HEK293T (cell line): ENCODE results near the gene SGSM2.

Experiments used
- ARNT ChIP-seq: fragments of 450-650 bp; IDR thresholded peaks from 2 replicates; pipeline ENCODE4 v1.6.1; 2017; ENCODE audit warnings: mild to moderate bottlenecking
- CTBP1 ChIP-seq: fragments of 450-650 bp; IDR thresholded peaks from 2 replicates; pipeline ENCODE4 v1.6.1; 2016; ENCODE audit warnings: borderline replicate concordance
- FOXA1 ChIP-seq: fragments of 450-650 bp; IDR thresholded peaks from 2 replicates; pipeline ENCODE4 v1.6.1; 2016; ENCODE audit warnings: mild to moderate bottlenecking
- FOXM1 ChIP-seq: fragments of 450-650 bp; IDR thresholded peaks from 2 replicates; pipeline ENCODE4 v1.6.1; 2017; ENCODE audit warnings: mild to moderate bottlenecking, borderline replicate concordance
- SP1 ChIP-seq: fragments of 450-650 bp; IDR thresholded peaks from 2 replicates; pipeline ENCODE4 v1.6.1; 2017
- TARDBP ChIP-seq: fragments of 450-650 bp; IDR thresholded peaks from 2 replicates; pipeline ENCODE4 v1.6.1; 2016

DNA sequence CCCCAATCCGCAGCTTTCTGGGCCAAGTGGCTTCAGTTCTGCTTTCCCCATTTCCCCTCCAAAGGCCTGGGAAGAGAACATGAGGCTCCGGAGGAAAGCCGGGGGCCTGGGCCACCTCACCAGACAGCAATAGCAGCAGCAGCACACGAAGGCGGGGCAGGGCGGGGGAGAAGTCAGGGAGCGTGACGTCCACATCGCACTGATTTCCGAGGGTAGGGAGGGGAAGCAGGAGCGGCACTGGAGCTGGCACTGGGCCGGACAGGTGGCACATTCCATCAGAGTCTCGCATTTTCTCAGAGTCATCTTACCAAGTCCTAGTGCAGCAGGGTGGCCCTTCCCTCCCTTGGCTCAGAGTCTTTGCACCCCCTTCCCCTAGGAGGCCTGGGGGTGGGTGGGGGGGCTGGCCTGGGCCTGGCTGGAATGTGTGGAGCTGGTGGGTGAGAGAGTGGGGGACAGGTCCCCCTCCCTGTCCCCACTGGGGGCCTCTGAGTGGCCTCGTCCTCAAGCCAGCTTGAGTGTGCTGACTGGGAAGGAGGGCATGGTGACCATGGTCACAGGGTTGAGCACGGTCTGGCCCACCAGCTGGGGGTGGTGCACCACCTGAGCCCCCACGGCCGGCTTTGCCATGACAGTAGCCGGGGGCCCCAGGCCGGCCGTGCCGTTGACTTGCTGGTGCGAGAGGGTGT, 49.2 kb downstream of the SGSM2 start:
- TF ChIP-seq CTBP1 (no peak), ARNT (no peak), FOXA1 (no peak), SP1 (no peak), TARDBP (no peak), FOXM1 (no peak)
